GM19023 (cell line): Measurements from ENCODE around the gene FARP1.

Source experiments
- ATAC-seq: cut with Tn5 transposase; IDR thresholded peaks from one replicate; pipeline ENCODE4 v1.9.1; 2021; ENCODE audit warnings: mild to moderate bottlenecking, moderate library complexity; ENCODE audit not compliant: unreplicated experiment

Gene FARP1

GRCh38 chr13:98451676-98452470 lies 309.0 kb downstream of the FARP1 start:
- ATAC-seq, result no peak

DNA sequence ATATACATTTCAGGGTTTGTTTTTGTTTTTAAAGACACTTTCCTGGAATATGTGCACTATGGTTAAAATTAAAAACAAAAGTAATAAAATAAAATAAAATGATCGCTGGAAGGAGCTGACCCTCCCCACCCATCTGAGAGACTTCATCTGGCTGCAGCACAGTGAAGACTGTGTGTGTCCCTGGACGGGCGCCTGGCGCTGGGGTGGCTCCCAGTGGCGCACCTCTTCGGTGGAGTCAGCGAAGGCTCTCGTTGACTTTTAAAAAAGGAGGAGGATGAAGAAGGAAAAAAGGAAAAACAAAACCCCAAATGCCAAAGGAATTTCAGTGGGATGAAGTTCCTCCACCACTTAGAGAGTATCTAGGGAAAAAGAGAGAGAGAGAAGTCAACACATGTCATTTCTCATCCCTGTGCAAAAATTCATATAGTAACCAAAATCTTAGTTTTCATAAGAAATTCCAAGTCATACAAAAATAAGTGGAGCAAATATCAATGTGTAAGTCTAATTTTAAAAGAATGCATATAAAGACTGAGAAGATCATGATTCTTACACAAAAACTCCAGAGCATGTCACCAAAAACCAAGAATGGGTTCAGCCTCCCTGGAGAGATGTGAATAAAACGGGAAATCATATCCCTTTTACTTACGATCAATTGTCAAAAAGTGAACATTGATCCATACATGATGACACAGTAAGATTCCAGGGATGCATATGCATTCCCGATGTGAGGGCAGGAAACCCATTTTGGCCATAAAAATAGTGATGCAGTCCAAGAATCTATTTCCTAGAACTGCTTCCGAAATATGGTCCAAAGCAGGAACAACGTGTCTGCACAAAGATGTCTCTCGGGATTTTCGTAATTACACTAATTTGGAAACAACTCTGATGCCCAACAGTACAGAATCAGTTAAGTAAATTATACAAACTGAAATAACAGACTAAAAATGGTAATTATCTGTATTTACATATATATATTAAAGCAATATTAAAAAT lies 310.3 kb downstream of the FARP1 start:
- no peak for ATAC-seq

DNA sequence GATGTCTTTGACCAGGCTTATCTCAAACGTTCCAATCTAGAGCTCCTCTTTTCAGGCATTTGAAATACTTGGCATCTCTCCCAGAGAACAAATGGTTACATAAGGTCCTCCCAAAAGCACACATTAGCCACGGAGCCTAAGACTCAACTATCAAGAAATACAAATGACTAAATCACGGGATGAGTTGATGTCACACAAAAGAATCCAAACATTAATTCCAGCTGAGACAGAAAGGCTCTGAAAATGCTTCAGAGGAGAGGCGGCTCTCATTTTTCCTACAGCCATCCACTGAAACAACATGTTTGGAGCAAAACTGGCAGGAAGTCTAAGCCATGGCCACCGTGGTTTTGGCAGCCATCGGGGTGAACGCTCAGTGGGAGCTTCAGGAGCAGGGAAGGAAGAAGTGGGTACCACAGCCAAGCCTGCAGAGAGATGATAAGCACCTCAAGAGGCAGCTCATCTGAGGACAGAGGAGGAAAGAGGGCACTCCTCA lies 311.5 kb downstream of the FARP1 start:
- ATAC-seq, result no peak

DNA sequence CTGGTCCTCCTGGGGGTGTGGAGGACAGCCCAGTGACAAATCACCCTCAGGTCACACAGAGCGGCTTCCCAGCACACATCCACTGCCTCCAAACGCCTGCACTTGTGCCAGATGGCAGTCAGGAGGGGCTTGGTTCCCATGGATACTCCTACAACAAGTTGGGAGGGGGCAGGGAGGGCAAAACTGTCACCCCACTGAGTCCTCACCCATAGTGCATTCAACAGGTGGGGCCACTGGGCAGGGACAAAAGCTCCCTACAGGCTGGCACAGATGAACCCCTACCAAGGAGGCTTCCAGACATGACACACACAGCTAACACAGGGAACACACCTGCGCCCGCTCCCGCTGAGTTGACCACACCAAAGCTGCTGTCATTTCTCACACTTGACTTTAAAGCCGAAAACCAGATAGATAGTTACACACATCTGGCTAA lies 313.5 kb downstream of the FARP1 start:
- no peak for ATAC-seq

DNA sequence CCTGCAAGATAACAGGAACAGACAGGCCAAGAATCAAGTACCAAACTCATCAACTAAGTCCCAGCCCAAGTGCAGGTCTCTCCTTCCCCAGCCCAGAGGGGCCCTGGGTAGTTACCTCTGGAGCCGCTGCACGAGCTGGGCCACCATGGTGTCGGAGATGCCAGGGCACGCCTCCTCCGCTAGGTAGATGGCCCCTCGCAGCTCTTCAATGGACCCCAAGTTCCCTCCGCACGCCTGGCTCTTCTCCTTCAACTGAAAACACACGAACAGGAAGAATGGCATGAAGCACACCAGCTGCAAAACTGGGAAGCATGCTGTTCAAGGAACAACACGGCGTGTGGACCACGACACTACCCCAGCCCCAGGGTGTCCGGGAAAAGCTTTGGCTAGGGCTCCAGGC lies 314.2 kb downstream of the FARP1 start:
- no peak for ATAC-seq

DNA sequence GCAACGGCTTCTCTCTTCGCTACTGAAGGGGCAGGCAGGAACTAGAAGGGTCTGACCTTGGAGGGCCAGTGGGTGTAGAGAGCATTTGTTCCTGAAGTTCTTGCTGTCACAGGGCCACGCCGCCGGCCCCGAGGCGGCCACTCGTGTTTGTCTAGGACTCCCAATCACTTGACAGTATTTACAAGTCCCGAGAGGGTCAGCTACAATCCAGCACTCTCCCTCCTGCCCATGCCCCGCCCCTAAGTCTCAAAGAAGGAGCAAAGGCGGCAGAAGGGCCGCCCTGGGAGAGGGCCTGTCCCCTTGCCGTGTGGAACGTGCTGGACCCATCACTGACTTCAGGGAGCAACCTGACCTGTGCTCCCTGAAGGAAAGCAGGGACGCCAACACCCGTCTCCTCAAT lies 315.5 kb downstream of the FARP1 start:
- no peak for ATAC-seq

DNA sequence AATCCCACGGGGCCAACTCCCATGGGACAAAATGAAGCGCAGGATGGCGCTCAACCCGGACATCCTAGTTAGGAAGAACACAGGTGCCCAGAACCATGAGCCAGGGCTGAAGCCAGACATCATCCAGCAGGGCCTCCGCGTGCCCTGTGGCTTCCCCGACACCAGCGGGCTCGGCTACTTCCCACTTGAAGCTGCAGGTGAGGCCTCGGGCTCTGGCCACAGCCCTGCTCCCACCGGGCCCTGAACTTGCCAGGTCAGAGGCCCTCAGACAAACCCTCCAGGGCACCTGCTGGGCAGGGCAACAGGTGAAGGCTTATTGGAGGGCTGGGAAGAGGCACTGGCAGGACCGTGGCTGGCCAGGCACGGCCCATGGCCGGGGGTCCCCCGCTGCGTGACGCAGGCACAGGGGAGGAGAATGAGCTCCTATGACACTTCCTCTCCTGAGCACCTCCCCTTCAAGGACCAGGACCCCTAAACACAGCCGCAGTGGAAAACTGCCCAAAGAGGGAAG lies 316.3 kb downstream of the FARP1 start:
- ATAC-seq, result no peak

GRCh38 chr13:98459721-98460370 lies 317.0 kb downstream of the FARP1 start:
- no peak for ATAC-seq

GRCh38 chr13:98460516-98460915 lies 317.6 kb downstream of the FARP1 start:
- no peak for ATAC-seq

GRCh38 chr13:98461486-98462240 lies 318.8 kb downstream of the FARP1 start:
- ATAC-seq, result no peak

DNA sequence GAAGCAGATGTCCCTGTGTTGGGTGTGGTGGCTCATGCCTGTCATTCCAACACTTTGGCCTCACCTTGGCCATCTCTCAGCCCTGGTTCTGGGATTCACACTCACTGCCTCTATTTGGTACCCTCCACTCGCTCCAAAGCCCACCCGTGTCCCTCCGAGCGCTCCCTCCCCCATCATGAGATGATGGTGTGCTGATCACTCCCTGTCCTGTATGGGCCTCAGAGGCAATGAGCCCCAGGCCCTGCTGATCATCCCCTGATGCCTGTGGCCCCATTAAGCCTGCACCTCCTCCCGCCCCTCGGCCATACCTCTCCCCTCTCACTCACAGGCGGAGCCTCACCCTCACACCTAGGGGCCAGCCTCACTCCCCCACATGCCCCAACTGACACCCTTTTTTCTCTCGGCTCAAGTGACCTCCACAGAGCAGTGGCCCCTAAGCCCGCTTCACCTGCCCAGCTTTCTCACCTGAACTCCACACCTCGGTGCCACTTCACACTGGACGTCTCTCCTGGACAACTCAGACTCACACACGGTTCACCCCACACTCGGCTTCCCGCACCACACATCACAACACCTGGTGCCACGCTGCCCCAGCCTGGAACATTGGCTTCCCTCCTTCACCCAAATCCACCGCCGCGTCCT lies 319.5 kb downstream of the FARP1 start:
- no peak for ATAC-seq

GRCh38 chr13:98462946-98463345 lies 320.1 kb downstream of the FARP1 start:
- ATAC-seq, result no peak

DNA sequence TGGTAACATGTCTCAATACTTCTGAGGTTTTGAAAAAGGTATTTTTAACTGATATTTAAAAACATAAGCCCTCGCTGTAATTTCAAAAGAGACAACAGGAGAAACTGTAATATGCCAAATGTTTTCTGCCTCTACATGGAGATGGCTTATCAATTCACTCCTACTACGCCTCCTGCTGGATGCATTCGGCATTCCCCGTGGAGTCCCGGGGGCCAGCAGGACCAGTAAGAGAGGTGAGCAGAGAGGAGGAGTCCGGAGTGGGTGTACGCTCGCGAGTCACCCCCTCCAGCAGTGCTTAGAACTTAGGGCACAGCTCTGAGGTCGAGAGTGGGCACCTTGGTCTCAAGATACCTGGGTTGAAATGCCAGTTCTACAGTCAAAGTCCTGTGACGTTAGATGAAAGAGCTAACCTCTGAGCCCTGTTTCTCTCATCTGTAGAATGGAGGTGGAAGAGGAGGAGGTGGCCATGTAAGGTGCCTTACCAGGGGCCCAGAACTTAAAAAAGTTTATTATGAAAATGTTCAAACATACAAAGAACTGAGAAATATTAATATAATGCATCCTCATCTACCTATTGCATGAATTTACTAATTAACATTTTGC lies 323.8 kb downstream of the FARP1 start:
- no peak for ATAC-seq

DNA sequence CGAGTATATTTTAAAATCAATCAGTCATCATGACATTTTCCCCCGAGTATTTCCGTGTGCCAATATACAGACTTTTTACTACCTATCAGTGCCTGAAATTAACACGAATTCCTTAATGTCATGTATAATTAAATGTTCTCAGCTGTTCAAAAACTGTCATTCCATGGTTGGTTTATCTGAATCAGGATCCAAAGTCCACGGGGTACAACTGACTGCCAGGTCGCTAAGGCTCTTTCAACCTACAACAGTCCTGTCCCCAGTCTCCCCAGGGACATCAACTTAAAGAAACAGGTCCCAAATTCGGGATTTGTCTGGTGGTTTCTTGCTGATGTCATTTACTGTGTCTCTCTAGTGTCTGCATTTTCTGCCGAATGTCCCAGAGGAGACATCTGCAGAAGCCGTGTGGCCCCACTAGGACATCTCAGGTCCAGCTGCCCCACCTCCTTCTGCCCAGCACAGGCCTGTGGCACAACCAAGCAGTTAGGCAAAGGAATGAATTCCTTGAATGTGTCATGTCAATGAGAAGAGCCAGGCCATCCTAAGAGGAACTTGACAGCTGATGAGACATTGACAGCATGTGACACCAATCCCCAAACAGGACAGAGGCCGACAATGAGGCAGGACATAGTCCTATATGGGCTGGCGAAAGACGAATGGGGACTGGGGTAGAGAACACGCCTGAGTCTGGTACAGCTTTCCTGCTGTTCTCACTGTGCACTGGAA lies 324.5 kb downstream of the FARP1 start:
- no peak for ATAC-seq

DNA sequence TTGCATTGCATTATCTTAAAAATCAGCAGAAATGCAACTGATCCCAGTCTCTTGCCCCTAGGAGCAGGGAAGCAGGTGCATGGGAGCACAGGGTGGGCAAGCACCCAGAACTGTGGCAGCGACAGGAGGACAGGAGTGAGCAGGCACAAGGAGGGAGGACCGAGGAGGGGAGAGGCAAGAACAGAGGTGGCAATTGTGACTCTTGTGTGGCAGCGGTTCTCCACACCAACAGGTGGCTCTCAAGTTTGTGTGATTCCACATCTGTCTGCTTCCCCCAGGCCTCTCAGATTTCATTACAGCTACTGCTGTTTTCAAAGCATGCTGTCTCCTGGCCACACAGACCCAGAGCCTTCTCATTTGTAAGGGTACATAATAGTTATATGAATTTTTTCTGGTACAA lies 325.5 kb downstream of the FARP1 start:
- no peak for ATAC-seq

DNA sequence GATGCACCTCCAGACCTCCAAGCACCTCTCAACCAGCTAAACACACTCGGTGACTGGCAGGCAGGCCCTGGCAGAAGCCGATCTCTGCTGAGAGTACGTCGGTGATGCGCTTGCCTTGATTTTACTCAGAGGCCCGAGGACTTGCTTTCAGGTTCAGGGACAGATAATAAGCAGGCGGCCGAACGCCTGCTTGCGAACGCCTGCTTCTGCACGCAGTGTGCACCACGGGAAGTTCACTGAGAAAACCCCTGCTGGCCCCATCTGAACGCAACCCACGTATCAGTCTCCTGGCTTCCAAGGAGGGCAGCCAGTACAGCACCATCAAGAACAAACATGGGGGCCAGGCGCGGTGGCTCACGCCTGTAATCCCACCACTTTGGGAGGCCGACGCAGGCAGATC lies 326.0 kb downstream of the FARP1 start:
- no peak for ATAC-seq

- ATAC-seq, result no peak
Measured at GRCh38 chr13:98470920-98471319, 328.0 kb downstream of the FARP1 start.

DNA sequence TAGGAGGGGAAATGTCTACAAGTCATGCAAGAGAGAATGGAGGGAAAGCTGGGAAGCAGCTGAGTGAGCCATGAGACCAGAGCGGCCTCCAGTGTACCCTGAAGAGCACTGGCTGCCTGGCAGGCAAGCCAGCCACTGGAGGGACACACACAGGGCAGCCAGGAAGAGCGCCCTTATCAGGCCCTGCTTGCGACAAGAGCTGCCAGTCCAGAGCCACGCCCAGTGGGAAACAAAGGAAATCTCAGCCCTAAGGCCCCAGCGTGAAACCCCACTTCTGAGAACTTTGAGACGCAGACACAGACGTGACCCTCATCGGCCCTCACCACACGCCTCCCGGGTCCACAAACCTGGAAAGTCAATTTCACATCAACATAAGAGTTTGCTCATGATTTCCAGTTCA lies 329.0 kb downstream of the FARP1 start:
- ATAC-seq, result no peak
